H1 (cell line): ENCODE measurements around the gene CUL9. TPM values are rescaled to one million over a fixed set of nuclear protein-coding genes. Genes with fewer than 3 reads are reported as not detected.

ENCODE experiments used
- CTCF ChIA-PET: fragments of 300-600 bp; sonication (Branson Sonifier 250); formaldehyde crosslinking; loops from one replicate; lab custom pipeline; 2021; ENCODE audit not compliant: partially characterized antibody; lab: Charles Lee
- POLR2A ChIA-PET: fragments of 300-600 bp; sonication (Branson Sonifier 250); formaldehyde crosslinking; loops from one replicate; lab custom pipeline; 2021; ENCODE audit warnings: inconsistent platforms; ENCODE audit not compliant: partially characterized antibody; lab: Charles Lee
- DNase-seq, 2 experiments: peaks; one replicate each; pipeline versions ENCODE4 v3.0.0 to v3.0.0-alpha.2; 2010 to 2022; ENCODE audit warnings: low spot score in 2 of 2, low read depth in 1 of 2, mixed read lengths in 1 of 2
- FAIRE-seq: peaks from 2 replicates; lab custom pipeline; 2011; peaks lifted over from hg19 to GRCh38; lab: Jason Lieb, UNC
- H2AFZ ChIP-seq: 2 replicates; pipeline ENCODE4 v1.8.1; 2012; ENCODE audit warnings: low read length, inconsistent platforms
- H2AK5ac ChIP-seq: 2 replicates; pipeline ENCODE4 v1.6.1; 2013; ENCODE audit warnings: low read depth, low read length
- H2BK120ac ChIP-seq: replicated peaks from 2 replicates; pipeline ENCODE3; 2013; ENCODE audit warnings: low read depth, low read length, inconsistent platforms
- H2BK12ac ChIP-seq: 2 replicates; pipeline ENCODE4 v1.6.1; 2013; ENCODE audit warnings: low read depth, low read length
- H2BK15ac ChIP-seq: 2 replicates; pipeline ENCODE4 v1.6.1; 2013; ENCODE audit warnings: low read length
- H2BK20ac ChIP-seq: 2 replicates; pipeline ENCODE4 v1.6.1; 2013; ENCODE audit warnings: low read length
- H2BK5ac ChIP-seq: 2 replicates; pipeline ENCODE4 v1.6.1; 2013; ENCODE audit warnings: low read depth, low read length
- H3K14ac ChIP-seq: 2 replicates; pipeline ENCODE4 v1.6.1; 2013; ENCODE audit warnings: inconsistent platforms; ENCODE audit not compliant: insufficient read length
- H3K18ac ChIP-seq: 2 replicates; pipeline ENCODE4 v1.6.1; 2013; ENCODE audit warnings: low read length; ENCODE audit errors: extremely low read depth
- H3K23ac ChIP-seq: 2 replicates; pipeline ENCODE4 v1.6.1; 2013; ENCODE audit warnings: inconsistent platforms; ENCODE audit not compliant: insufficient read length
- H3K23me2 ChIP-seq: 2 replicates; pipeline ENCODE4 v1.6.1; 2013; ENCODE audit warnings: low read depth, low read length
- H3K27ac ChIP-seq: 2 replicates; pipeline ENCODE4 v1.6.1; 2011; ENCODE audit warnings: low read depth, low read length, inconsistent platforms
- H3K27me3 ChIP-seq, 4 experiments: replicated peaks in 1 of 4; 1 replicate in 1 of 4; 2 replicates in 3 of 4; pipeline versions ENCODE4 v1.6.1 to v1.8.1; 2011 to 2013; ENCODE audit warnings: low read length in 3 of 4, mild to moderate bottlenecking in 3 of 4, inconsistent platforms in 2 of 4, mixed read lengths in 2 of 4, moderate library complexity in 1 of 4; ENCODE audit not compliant: control insufficient read depth in 3 of 4, insufficient read depth in 3 of 4; ENCODE audit errors: extremely low read depth in 1 of 4
- H3K36me3 ChIP-seq, 4 experiments: 2 replicates each; pipeline versions ENCODE4 v1.6.1 to v1.8.1; 2011 to 2013; ENCODE audit warnings: mild to moderate bottlenecking in 4 of 4, low read length in 3 of 4, moderate library complexity in 2 of 4, control low read depth in 1 of 4, inconsistent platforms in 1 of 4; ENCODE audit not compliant: insufficient read depth in 4 of 4, control insufficient read depth in 2 of 4
- H3K4ac ChIP-seq: replicated peaks from 2 replicates; pipeline ENCODE3; 2013; ENCODE audit warnings: low read length, low read depth, mixed read lengths, inconsistent platforms; ENCODE audit not compliant: insufficient read length
- H3K4me1 ChIP-seq, 4 experiments: replicated peaks in 1 of 4; 1 replicate in 1 of 4; 2 replicates in 3 of 4; pipeline versions ENCODE4 v1.6.1 to v1.8.1; 2011 to 2013; ENCODE audit warnings: low read length in 3 of 4, inconsistent platforms in 2 of 4, mixed read lengths in 1 of 4; ENCODE audit not compliant: insufficient read depth in 4 of 4, control insufficient read depth in 3 of 4
- H3K4me2 ChIP-seq, 2 experiments: 2 replicates each; pipeline versions ENCODE4 v1.6.1 to v1.8.1; 2011 to 2013; ENCODE audit warnings: low read depth in 2 of 2, low read length in 2 of 2, control low read depth in 1 of 2, inconsistent platforms in 1 of 2, mild to moderate bottlenecking in 1 of 2; ENCODE audit not compliant: insufficient read depth in 1 of 2
- H3K4me3 ChIP-seq, 4 experiments: fragments of 200-600, 300-600 bp in 1 of 4; sonication (generic), shearing (Covaris generic), sonication (Bioruptor Twin) in 1 of 4; 2 replicates each; pipeline versions ENCODE4 v1.5.1 to v1.8.1; 2011 to 2016; ENCODE audit warnings: low read length in 4 of 4, low read depth in 3 of 4, control low read depth in 2 of 4, inconsistent platforms in 2 of 4, mild to moderate bottlenecking in 2 of 4, mixed read lengths in 1 of 4, moderate library complexity in 1 of 4; ENCODE audit not compliant: insufficient read depth in 2 of 4; ENCODE audit errors: extremely low read depth in 1 of 4
- H3K56ac ChIP-seq: replicated peaks from 2 replicates; pipeline ENCODE3; 2013; ENCODE audit warnings: low read depth, mild to moderate bottlenecking, mixed read lengths, low read length, inconsistent platforms; ENCODE audit not compliant: insufficient read length
- H3K79me1 ChIP-seq: 2 replicates; pipeline ENCODE4 v1.6.1; 2013; ENCODE audit warnings: low read depth, low read length, control low read depth
- H3K79me2 ChIP-seq, 2 experiments: 2 replicates each; pipeline versions ENCODE4 v1.6.1 to v1.8.1; 2012 to 2013; ENCODE audit warnings: low read length in 2 of 2, mild to moderate bottlenecking in 2 of 2, inconsistent platforms in 1 of 2; ENCODE audit not compliant: insufficient read depth in 2 of 2, control insufficient read depth in 1 of 2
- H3K9ac ChIP-seq, 4 experiments: replicated peaks in 1 of 4; 1 replicate in 1 of 4; 2 replicates in 3 of 4; pipeline versions ENCODE4 v1.6.1 to v1.8.1; 2011 to 2013; ENCODE audit warnings: low read depth in 3 of 4, low read length in 3 of 4, control low read depth in 2 of 4, mild to moderate bottlenecking in 2 of 4, moderate library complexity in 2 of 4, inconsistent platforms in 1 of 4; ENCODE audit errors: extremely low read depth in 1 of 4
- H3K9me3 ChIP-seq, 2 experiments: 2 replicates each; pipeline versions ENCODE4 v1.6.1 to v1.8.1; 2012 to 2013; ENCODE audit warnings: mild to moderate bottlenecking in 2 of 2, moderate library complexity in 2 of 2, control low read depth in 1 of 2, inconsistent platforms in 1 of 2, low read depth in 1 of 2, low read length in 1 of 2, mixed read lengths in 1 of 2; ENCODE audit not compliant: insufficient read depth in 2 of 2
- H4K20me1 ChIP-seq, 2 experiments: replicated peaks in 1 of 2; 2 replicates each; pipeline versions ENCODE3 to v1.8.1; 2011 to 2013; ENCODE audit warnings: inconsistent platforms in 2 of 2, low read length in 2 of 2, mild to moderate bottlenecking in 1 of 2; ENCODE audit not compliant: insufficient read depth in 2 of 2, control insufficient read depth in 1 of 2
- H4K5ac ChIP-seq: 2 replicates; pipeline ENCODE4 v1.6.1; 2013; ENCODE audit warnings: low read length, low read depth, mixed read lengths, inconsistent platforms; ENCODE audit not compliant: insufficient read length
- H4K8ac ChIP-seq: 2 replicates; pipeline ENCODE4 v1.8.0; 2013; ENCODE audit warnings: mild to moderate bottlenecking, moderate library complexity, low read length, inconsistent platforms; ENCODE audit not compliant: insufficient read depth; ENCODE audit errors: extremely low read depth
- H4K91ac ChIP-seq: replicated peaks from 2 replicates; pipeline ENCODE3; 2013; ENCODE audit warnings: low read length, mixed read lengths, inconsistent platforms; ENCODE audit not compliant: insufficient read length
- EP300 ChIP-seq, 2 experiments: IDR thresholded peaks; 1 replicate in 1 of 2; 2 replicates in 1 of 2; pipeline ENCODE4 v1.6.1; 2011 to 2012; ENCODE audit warnings: low read depth in 2 of 2, low read length in 2 of 2, mild to moderate bottlenecking in 2 of 2, borderline replicate concordance in 1 of 2, inconsistent platforms in 1 of 2, moderate library complexity in 1 of 2
- EZH2 ChIP-seq: fragments of 200-600 bp; sonication (generic); IDR thresholded peaks from 2 replicates; pipeline ENCODE4 v1.7.1; 2012; ENCODE audit warnings: low read depth, mild to moderate bottlenecking, moderate library complexity, low read length, inconsistent platforms; ENCODE audit not compliant: severe bottlenecking
- GABPA ChIP-seq: IDR thresholded peaks from 2 replicates; pipeline ENCODE4 v1.6.1; 2011; ENCODE audit warnings: mild to moderate bottlenecking, low read length, moderate library complexity, borderline replicate concordance; ENCODE audit not compliant: insufficient read depth
- HDAC2 ChIP-seq, 2 experiments: fragments of 300-600 bp in 1 of 2; sonication (generic) in 1 of 2; IDR thresholded peaks; 2 replicates each; pipeline ENCODE4 v1.6.1; 2011 to 2012; ENCODE audit warnings: low read depth in 2 of 2, low read length in 2 of 2, mild to moderate bottlenecking in 2 of 2, moderate library complexity in 2 of 2, borderline replicate concordance in 1 of 2, inconsistent platforms in 1 of 2
- HDAC6 ChIP-seq: IDR thresholded peaks from one replicate; pipeline ENCODE4 v1.7.1; 2012; ENCODE audit warnings: low read depth, mild to moderate bottlenecking, inconsistent platforms, low read length, moderate library complexity
- RAD21 ChIP-seq, 2 experiments: IDR thresholded peaks in 1 of 2; conservative IDR thresholded peaks in 1 of 2; 2 replicates each; pipeline ENCODE4 v1.6.1; 2011; ENCODE audit warnings: low read depth in 2 of 2, low read length in 2 of 2, improper control_type of control experiment in 1 of 2, inconsistent platforms in 1 of 2, mild to moderate bottlenecking in 1 of 2, moderate library complexity in 1 of 2
- RBBP5 ChIP-seq: IDR thresholded peaks from 2 replicates; pipeline ENCODE4 v1.7.1; 2012; ENCODE audit warnings: low read depth, mild to moderate bottlenecking, inconsistent platforms, low read length, moderate library complexity, borderline replicate concordance
- SIN3A ChIP-seq, 2 experiments: IDR thresholded peaks in 1 of 2; conservative IDR thresholded peaks in 1 of 2; 2 replicates each; pipeline ENCODE4 v1.6.1; 2011 to 2012; ENCODE audit warnings: low read length in 2 of 2, improper control_type of control experiment in 1 of 2, low read depth in 1 of 2, mild to moderate bottlenecking in 1 of 2
- SIX5 ChIP-seq: IDR thresholded peaks from 2 replicates; pipeline ENCODE4 v1.6.1; 2011; ENCODE audit warnings: mild to moderate bottlenecking, low read depth, low read length
- SP1 ChIP-seq: IDR thresholded peaks from 2 replicates; pipeline ENCODE4 v1.6.1; 2011; ENCODE audit warnings: low read depth, low read length
- SP2 ChIP-seq: IDR thresholded peaks from 2 replicates; pipeline ENCODE4 v1.6.1; 2012; ENCODE audit warnings: mild to moderate bottlenecking, low read length, inconsistent platforms
- SP4 ChIP-seq: IDR thresholded peaks from 2 replicates; pipeline ENCODE4 v1.6.1; 2012; ENCODE audit warnings: low read length, inconsistent platforms
- TAF7 ChIP-seq: optimal IDR thresholded peaks from 2 replicates; pipeline ENCODE3; 2011; ENCODE audit warnings: low read depth, mild to moderate bottlenecking, inconsistent platforms, low read length, moderate library complexity, borderline replicate concordance
- WGBS, 2 experiments: shearing (Covaris generic) in 1 of 2; methylation state at CpG; one replicate each; pipeline versions ENCODE4 v1.1.6 to v1.1.7; 2013 to 2015; ENCODE audit warnings: low lambda C conversion rate in 2 of 2, mixed read lengths in 2 of 2, inconsistent platforms in 1 of 2, low coverage in 1 of 2, missing lambda C conversion rate in 1 of 2; ENCODE audit not compliant: insufficient replicate concordance in 2 of 2, insufficient coverage in 1 of 2, insufficient read length in 1 of 2; ENCODE audit errors: extremely low coverage in 1 of 2, missing lambda C conversion rate in 1 of 2; 5-methylcytosine and 5-hydroxymethylcytosine counted together
- polyA plus RNA-seq, 7 experiments: library from polyadenylated mRNA; depleted of rRNA in 3 of 7; stranded (reverse) in 5 of 7; unstranded in 2 of 7; fragments of >200 nt in 5 of 7; fragments of 200-250 nt in 2 of 7; gene quantifications; 1 replicate in 5 of 7; 2 replicates in 1 of 7; 4 replicates in 1 of 7; pipeline versions ENCODE4 v1.2.1 to v1.2.3, GENCODE V29; 2011 to 2013; ENCODE audit warnings: missing spikeins in 2 of 7, mixed read lengths in 2 of 7
- total RNA-seq: library from RNA; stranded (reverse); fragmentation: NEBNext Ultra II Directional; extraction: Animal tissue kit (Norgen Biotek cat#: 25700); gene quantifications from 2 replicates; pipeline ENCODE4 v1.2.1, GENCODE V29; 2021

The CUL9 gene
- total and polyA plus RNA-seq, 2 of the 8 experiments (the other 6 are each of a cell fraction or from before 2014, with no cell fraction given): 7.7 to 9.8 TPM

- ChIA-PET POLR2A (interaction anchor here (0.9 to 1.9 kb wide), 5 partner anchors 18 to 33 kb away, joined by 3 to 5 read pairs (median 4); partner anchors contain the start of gene SRF), CTCF (interaction anchor here (0.8 to 1.0 kb wide), 2 partner anchors 10 to 27 kb away, joined by 3 read pairs; no protein-coding TSS in a partner anchor)
- no peak for FAIRE-seq
- Histone ChIP-seq H3K23me2 (no peaks in the 10 kb centered on the region; the same call in 1 of the 2 replicates), H4K20me1 (no peaks in the 10 kb centered on the region), H2BK20ac (no peak overlapping the region), H4K8ac (no peak overlapping the region), H3K4me3 (no peak overlapping the region), H3K4ac (no peak overlapping the region), H3K23ac (no peak overlapping the region), H3K56ac (no peak overlapping the region), H3K27ac (no peak overlapping the region), H3K14ac (no peak overlapping the region), H3K9ac (no peak overlapping the region), H2BK12ac (0 out of 2 replicates have a peak overlapping the region, but pooled peaks have one; percentile 27), H2BK15ac (no peak overlapping the region), H3K79me2 (no peaks in the 10 kb centered on the region), H3K9me3 (no peaks in the 10 kb centered on the region), H2BK5ac (no peak overlapping the region), H2BK120ac (no peak overlapping the region), H3K4me2 (no peak overlapping the region), H3K27me3 (no peaks in the 10 kb centered on the region), H2AFZ (no peak overlapping the region), H4K91ac (no peak overlapping the region), H4K5ac (no peak overlapping the region), H3K36me3 (no peaks in the 10 kb centered on the region), H3K79me1 (no peaks in the 10 kb centered on the region), H3K4me1 (no peaks in the 10 kb centered on the region), H3K18ac (no peak overlapping the region), H2AK5ac (no peak overlapping the region)
- 95% methylated on average over 8 of the region's 8 CpGs; no CpG with 5 or more reads in 1 of the 2 experiments for WGBS, 2 experiments
- no peak for DNase-seq
- no peak for TF ChIP-seq SIX5
- TF ChIP-seq RBBP5: no peak
- TF ChIP-seq SP2: no peak
- no peak for TF ChIP-seq SP4
- TF ChIP-seq SIN3A (conservative IDR thresholded peaks at IDR 0.05 in 1 of 2, IDR thresholded peaks at IDR 0.05 in 1 of 2; ENCODE audit: low read depth in 1 of 2, low read length in 2 of 2): no peak
- no peak for TF ChIP-seq HDAC6
- no peak for TF ChIP-seq GABPA
- no peak for TF ChIP-seq EP300 (IDR thresholded peaks at IDR 0.05; ENCODE audit: borderline replicate concordance in 1 of 2, low read depth in 2 of 2, low read length in 2 of 2)
- no peak for TF ChIP-seq HDAC2 (IDR thresholded peaks at IDR 0.05; ENCODE audit: borderline replicate concordance in 1 of 2, low read depth in 2 of 2, low read length in 2 of 2)
- no peak for TF ChIP-seq RAD21 (IDR thresholded peaks at IDR 0.05 in 1 of 2, conservative IDR thresholded peaks at IDR 0.05 in 1 of 2; ENCODE audit: low read depth in 2 of 2, low read length in 2 of 2)
- no peak for TF ChIP-seq TAF7
- TF ChIP-seq SP1: no peak
- no peak for TF ChIP-seq EZH2
Observed at GRCh38 chr6:43203718-43204095, 21.7 kb downstream of the CUL9 start.
